Mucosa of stomach (tissue), 1 donor: Measurements from ENCODE around the gene EVX2.

Source experiments
- H3K27me3 ChIP-seq: one replicate; pipeline ENCODE4 v1.7.0; 2013; ENCODE audit warnings: mild to moderate bottlenecking, low read length; ENCODE audit not compliant: control insufficient read depth, insufficient read depth
- H3K36me3 ChIP-seq: one replicate; pipeline ENCODE4 v1.7.0; 2013; ENCODE audit warnings: low read length; ENCODE audit not compliant: control insufficient read depth, insufficient read depth
- H3K4me1 ChIP-seq: one replicate; pipeline ENCODE4 v1.7.0; 2013; ENCODE audit warnings: mild to moderate bottlenecking, low read length; ENCODE audit not compliant: control insufficient read depth, insufficient read depth
- H3K4me3 ChIP-seq: one replicate; pipeline ENCODE4 v1.7.0; 2013; ENCODE audit warnings: low read length
- H3K9ac ChIP-seq: one replicate; pipeline ENCODE4 v1.7.0; 2013; ENCODE audit warnings: mild to moderate bottlenecking, low read length, moderate library complexity
- H3K9me3 ChIP-seq: one replicate; pipeline ENCODE4 v1.7.0; 2013; ENCODE audit warnings: mild to moderate bottlenecking, low read length, moderate library complexity; ENCODE audit not compliant: control insufficient read depth
- donor health status: Pancreatic carcinoma.

The EVX2 gene

DNA sequence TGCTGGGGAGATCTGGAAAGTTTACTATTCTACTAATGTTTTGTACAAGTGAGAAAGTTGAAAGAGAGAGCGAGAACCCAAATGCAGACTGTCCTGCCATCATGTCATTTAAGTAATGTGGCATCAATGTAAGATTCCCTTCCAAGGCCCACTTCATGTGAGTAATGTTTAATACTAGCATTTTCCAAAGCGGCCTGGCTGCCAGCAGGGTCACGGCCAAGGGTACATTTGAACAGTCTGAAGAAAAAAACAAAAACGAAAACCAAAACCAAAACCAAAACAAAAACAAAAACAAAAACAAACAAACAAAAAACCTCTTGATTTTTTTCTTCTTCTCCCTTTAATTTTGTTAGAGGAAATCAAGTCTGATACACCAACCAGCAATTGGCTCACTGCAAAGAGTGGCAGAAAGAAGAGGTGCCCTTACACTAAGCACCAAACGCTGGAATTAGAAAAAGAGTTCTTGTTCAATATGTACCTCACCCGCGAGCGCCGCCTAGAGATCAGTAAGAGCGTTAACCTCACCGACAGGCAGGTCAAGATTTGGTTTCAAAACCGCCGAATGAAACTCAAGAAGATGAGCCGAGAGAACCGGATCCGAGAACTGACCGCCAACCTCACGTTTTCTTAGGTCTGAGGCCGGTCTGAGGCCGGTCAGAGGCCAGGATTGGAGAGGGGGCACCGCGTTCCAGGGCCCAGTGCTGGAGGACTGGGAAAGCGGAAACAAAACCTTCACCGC is 35.0 kb upstream of the EVX2 start:
- H3K4me3 ChIP-seq, result no peak overlapping the region

DNA sequence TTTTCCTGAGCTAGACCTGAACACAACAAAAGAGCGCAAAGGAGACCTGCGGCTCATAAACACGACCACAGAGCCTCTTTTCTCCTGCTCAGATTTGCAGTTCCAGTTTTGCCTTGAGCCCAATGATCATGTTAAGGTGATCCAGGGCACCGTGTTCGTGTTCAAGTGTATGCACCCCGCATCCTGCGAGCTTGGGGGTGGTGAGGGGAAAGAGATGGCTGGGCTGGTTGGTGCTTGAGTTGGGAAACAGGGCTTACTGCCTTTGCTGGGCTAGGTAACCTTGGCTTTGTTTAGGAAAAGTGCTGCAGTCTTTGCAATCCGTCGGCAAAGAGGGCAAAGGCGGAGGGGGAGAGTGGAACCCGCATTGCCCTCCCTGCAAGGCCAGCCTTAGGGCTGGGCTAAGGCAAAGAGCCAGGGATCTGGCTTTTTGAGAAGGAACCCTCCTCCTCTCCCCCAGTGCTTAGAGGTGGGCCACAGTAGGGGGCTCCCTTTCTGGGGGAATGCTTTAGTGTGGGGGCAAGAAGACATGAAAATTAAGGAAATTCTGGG is 34.1 kb upstream of the EVX2 start:
- Histone ChIP-seq H3K4me1 (peaks cover 6% of the 10 kb centered on the region), H3K9ac (no peak overlapping the region), H3K27me3 (peaks cover 96% of the 10 kb centered on the region), H3K4me3 (no peak overlapping the region), H3K36me3 (no peaks in the 10 kb centered on the region), H3K9me3 (no peaks in the 10 kb centered on the region)

More for the DNA sequence above, 35.0 kb upstream of the EVX2 start:
- Histone ChIP-seq H3K4me1 (peaks cover 6% of the 10 kb centered on the region), H3K9ac (no peak overlapping the region), H3K9me3 (no peaks in the 10 kb centered on the region), H3K36me3 (no peaks in the 10 kb centered on the region), H3K27me3 (peaks cover 96% of the 10 kb centered on the region)

GRCh38 chr2:176117162-176117822 is 33.5 kb upstream of the EVX2 start:
- Histone ChIP-seq H3K36me3 (no peaks in the 10 kb centered on the region), H3K27me3 (peaks cover 96% of the 10 kb centered on the region), H3K4me1 (peaks cover 1% of the 10 kb centered on the region), H3K9me3 (no peaks in the 10 kb centered on the region), H3K4me3 (no peak overlapping the region), H3K9ac (no peak overlapping the region)

- Histone ChIP-seq H3K9me3 (no peaks in the 10 kb centered on the region), H3K27me3 (peaks cover 96% of the 10 kb centered on the region), H3K4me1 (no peaks in the 10 kb centered on the region), H3K4me3 (no peak within 1 kb of the TSS), H3K36me3 (no peaks in the 10 kb centered on the region), H3K9ac (no peak within 1 kb of the TSS)
These were observed 32.4 kb upstream of the EVX2 start, which contains the start of gene HOXD10 for GRCh38 chr2:176115883-176116813. Gene HOXD10 (plus strand): TSS chr2:176116778. CDS start chr2:176116834, 56 bp downstream.

DNA sequence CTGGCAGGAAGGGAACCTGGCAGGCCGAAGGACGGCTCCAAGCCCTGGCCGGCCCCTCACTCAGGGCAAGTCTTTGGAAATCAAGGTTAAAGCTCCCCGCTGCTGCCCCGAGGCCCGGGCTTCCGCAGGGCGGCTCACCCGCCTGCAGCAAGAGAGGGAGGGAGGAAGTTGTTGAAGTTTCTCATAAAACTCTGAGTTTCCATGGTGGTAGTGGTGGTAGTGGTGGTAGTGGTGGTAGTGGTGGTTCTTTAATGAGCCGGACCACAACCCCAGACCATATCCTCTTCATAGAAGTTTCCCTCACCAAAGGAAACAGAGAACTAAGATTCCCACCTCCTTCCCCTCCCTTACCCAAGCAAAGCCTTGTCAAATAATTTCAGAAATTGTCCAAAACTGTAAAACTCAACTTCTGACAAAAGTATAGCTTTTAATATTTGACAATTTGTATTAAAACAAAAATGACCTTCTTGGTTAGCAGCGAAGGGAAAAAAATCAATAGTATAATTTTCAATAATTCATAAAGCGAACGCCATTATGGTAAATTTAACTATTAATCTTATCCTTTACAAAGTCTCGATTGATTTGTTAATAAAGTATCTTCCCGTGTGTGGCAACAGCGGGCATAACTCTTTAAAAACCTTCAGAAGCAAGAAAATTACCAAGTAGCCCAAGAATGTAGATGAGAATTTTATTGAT is 31.3 kb upstream of the EVX2 start:
- Histone ChIP-seq H3K4me1 (no peaks in the 10 kb centered on the region), H3K9me3 (no peaks in the 10 kb centered on the region), H3K4me3 (no peak overlapping the region), H3K9ac (no peak overlapping the region), H3K27me3 (peaks cover 96% of the 10 kb centered on the region), H3K36me3 (no peaks in the 10 kb centered on the region)

DNA sequence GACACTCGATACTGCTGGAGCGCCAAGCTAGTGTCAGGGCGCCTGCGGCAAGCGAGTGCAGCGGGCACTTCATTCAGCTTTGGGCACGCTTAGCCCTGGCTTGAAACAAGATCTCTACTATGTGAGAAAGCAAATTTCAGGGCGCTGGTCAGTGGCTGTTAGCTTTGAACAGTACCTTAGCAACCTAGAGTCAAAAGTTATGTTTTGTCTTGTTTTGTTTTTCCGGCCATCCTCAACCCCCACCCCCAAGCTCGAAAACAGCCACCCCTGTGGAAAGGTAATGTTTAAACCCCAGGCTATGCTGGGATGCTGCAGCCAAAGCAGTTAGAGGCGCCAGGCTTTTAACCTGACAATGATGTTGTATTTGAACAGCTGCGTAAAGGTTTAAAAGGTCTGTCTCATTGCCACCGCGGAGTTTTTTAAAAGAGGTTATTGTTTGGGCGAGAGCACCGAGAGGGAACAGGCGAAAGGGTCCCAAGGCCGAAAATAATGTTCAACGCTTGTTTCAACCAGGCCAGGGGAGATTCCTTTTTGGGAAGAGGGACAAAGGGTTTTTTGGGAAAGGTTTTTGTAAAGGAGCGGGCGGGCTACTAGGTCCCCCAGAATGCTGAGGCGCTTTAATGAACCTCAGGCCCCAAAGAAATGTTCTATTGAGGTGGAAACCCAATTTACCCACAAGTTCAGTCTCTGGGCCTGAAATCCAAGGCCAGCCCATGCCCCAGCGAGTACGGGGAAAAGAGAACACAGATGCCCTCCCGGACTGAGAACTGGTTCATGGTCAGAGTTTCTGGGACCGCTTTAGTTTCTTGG is 30.6 kb upstream of the EVX2 start:
- Histone ChIP-seq H3K4me1 (no peaks in the 10 kb centered on the region), H3K36me3 (no peaks in the 10 kb centered on the region), H3K9me3 (no peaks in the 10 kb centered on the region), H3K27me3 (peaks cover 98% of the 10 kb centered on the region), H3K9ac (no peak overlapping the region), H3K4me3 (no peak overlapping the region)

GRCh38 chr2:176112375-176113302 is 28.9 kb upstream of the EVX2 start:
- Histone ChIP-seq H3K9ac (no peak overlapping the region), H3K27me3 (peaks cover 95% of the 10 kb centered on the region), H3K36me3 (no peaks in the 10 kb centered on the region), H3K4me1 (no peaks in the 10 kb centered on the region), H3K9me3 (no peaks in the 10 kb centered on the region), H3K4me3 (no peak overlapping the region)

DNA sequence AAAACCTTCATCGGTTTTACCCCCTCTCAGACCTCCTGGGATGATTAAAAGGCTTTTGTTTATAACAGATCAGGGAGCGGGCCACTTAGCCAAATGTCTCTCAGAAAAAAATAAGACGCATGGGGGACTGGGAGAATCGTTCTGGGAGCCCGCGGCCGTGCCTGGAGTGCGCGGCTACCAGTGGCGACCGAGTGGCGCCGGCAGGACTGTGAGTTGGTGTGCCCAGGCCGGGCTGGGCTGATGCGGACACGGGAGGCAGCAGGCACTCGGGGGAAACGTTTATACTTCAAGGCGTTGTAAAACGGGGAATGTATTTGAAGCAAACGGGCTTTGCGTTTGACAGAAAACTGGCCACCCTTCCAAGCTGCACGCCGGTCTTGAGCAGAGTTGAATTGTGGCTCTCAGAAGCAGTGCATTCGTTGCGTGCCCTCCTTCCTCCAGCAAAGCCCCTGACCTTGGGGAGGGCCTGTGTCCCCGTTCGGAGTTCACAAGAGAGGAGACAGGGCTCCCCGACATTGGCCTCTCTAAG is 28.1 kb upstream of the EVX2 start:
- no peaks in the 10 kb centered on the region for H3K36me3 ChIP-seq
- no peak overlapping the region for H3K4me3 ChIP-seq
- H3K9ac ChIP-seq, result no peak overlapping the region
- H3K4me1 ChIP-seq, result no peaks in the 10 kb centered on the region
- peaks cover 92% of the 10 kb centered on the region for H3K27me3 ChIP-seq
- H3K9me3 ChIP-seq, result no peaks in the 10 kb centered on the region

DNA sequence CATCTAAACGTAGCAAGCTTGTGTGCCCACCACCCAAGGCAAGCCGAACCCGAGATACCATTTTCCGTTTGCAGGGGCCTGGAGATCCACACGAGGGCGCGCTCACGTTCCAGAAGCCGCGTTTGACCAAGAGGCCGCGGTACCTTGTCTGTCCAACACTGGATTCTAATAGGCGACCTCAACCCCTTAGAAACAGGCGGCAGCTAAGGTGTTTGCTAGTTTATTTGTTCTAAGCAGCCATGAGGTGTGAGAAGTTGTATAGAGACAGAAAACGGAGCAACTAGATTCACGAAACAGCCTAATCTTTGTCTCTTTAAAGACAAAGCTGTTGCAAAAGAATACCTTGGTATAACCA is 27.5 kb upstream of the EVX2 start:
- H3K9ac ChIP-seq, result no peak overlapping the region
- H3K9me3 ChIP-seq, result no peaks in the 10 kb centered on the region
- H3K4me1 ChIP-seq, result no peaks in the 10 kb centered on the region
- no peak overlapping the region for H3K4me3 ChIP-seq
- H3K36me3 ChIP-seq, result no peaks in the 10 kb centered on the region
- peaks cover 92% of the 10 kb centered on the region for H3K27me3 ChIP-seq
